WTC11 (cell line): ENCODE data around the gene DNAJC9. TPM values are rescaled to one million over a fixed set of nuclear protein-coding genes. Genes with fewer than 3 reads are reported as not detected.

Experiments
- ATAC-seq: fragments of 200-7000 bp; cut with Tn5 transposase; 2 replicates; pipeline ENCODE4 v1.10.0; 2021; ENCODE audit warnings: mild to moderate bottlenecking, moderate library complexity
- CTCF ChIA-PET: fragments of 300-600 bp; sonication (Branson Sonifier 250); formaldehyde crosslinking; loops from one replicate; lab custom pipeline; 2021; ENCODE audit warnings: antibody characterized with exemption; lab: Charles Lee
- POLR2A ChIA-PET: fragments of 350-600 bp; sonication (Branson Sonifier 250); formaldehyde crosslinking; loops from one replicate; lab custom pipeline; 2021; ENCODE audit warnings: antibody characterized with exemption; lab: Charles Lee
- DNase-seq: peaks from one replicate; pipeline ENCODE4 v3.0.0; 2021; ENCODE audit warnings: low spot score
- H3K27ac Mint-ChIP-seq: 2 replicates; pipeline ENCODE4 v1.8.0; 2021; ENCODE audit warnings: mixed read lengths
- H3K27me3 Mint-ChIP-seq: 2 replicates; pipeline ENCODE4 v1.8.0; 2021; ENCODE audit warnings: low read depth, mild to moderate bottlenecking, moderate library complexity, mixed read lengths
- H3K36me3 Mint-ChIP-seq: 2 replicates; pipeline ENCODE4 v1.8.0; 2021; ENCODE audit warnings: mixed read lengths
- H3K4me1 Mint-ChIP-seq: 2 replicates; pipeline ENCODE4 v1.8.0; 2022; ENCODE audit warnings: mixed read lengths
- H3K4me3 Mint-ChIP-seq: 2 replicates; pipeline ENCODE4 v1.8.0; 2021; ENCODE audit warnings: mild to moderate bottlenecking, moderate library complexity, mixed read lengths
- H3K9me3 Mint-ChIP-seq: 2 replicates; pipeline ENCODE4 v1.8.0; 2021; ENCODE audit warnings: mixed read lengths
- AFF4 ChIP-seq: sonication (generic); formaldehyde crosslinking; IDR thresholded peaks from 2 replicates; pipeline ENCODE4 v1.8.1; 2023; ENCODE audit warnings: mild to moderate bottlenecking, missing genetic modification reagents, borderline replicate concordance
- CTCF ChIP-seq: fragments of 200-600 bp; IDR thresholded peaks from 2 replicates; pipeline ENCODE4 v1.8.0; 2022; ENCODE audit warnings: antibody characterized with exemption
- ETV6 ChIP-seq: sonication (generic); formaldehyde crosslinking; IDR thresholded peaks from 2 replicates; pipeline ENCODE4 v1.8.1; 2022; ENCODE audit warnings: mild to moderate bottlenecking, missing genetic modification reagents
- KAT7 ChIP-seq: sonication (generic); formaldehyde crosslinking; IDR thresholded peaks from 2 replicates; pipeline ENCODE4 v1.8.1; 2023; ENCODE audit warnings: missing genetic modification reagents, mild to moderate bottlenecking, borderline replicate concordance
- NFATC4 ChIP-seq: fragments of 250-450 bp; sonication (Bioruptor Pico); IDR thresholded peaks from 2 replicates; pipeline ENCODE4 v1.9.0; 2021; ENCODE audit warnings: mild to moderate bottlenecking
- SMAD3 ChIP-seq: sonication (generic); formaldehyde crosslinking; IDR thresholded peaks from 2 replicates; pipeline ENCODE4 v1.8.0; 2022; ENCODE audit warnings: missing genetic modification reagents, mild to moderate bottlenecking, borderline replicate concordance
- TEAD1 ChIP-seq: sonication (generic); formaldehyde crosslinking; IDR thresholded peaks from 2 replicates; pipeline ENCODE4 v1.8.0; 2022; ENCODE audit warnings: mild to moderate bottlenecking, missing genetic modification reagents
- TP53 ChIP-seq: sonication (generic); formaldehyde crosslinking; IDR thresholded peaks from 2 replicates; pipeline ENCODE4 v1.8.1; 2023; ENCODE audit warnings: mild to moderate bottlenecking, missing genetic modification reagents
- ZNF281 ChIP-seq: sonication (generic); formaldehyde crosslinking; IDR thresholded peaks from 2 replicates; pipeline ENCODE4 v1.8.0; 2023; ENCODE audit warnings: mild to moderate bottlenecking, missing genetic modification reagents
- ZSCAN18 ChIP-seq: fragments of 250-450 bp; sonication (Bioruptor Pico); IDR thresholded peaks from 2 replicates; pipeline ENCODE4 v2.1.2; 2022; ENCODE audit warnings: mild to moderate bottlenecking, moderate library complexity
- total RNA-seq: library from RNA; stranded (reverse); gene quantifications from 3 replicates; pipeline ENCODE4 v1.2.3, GENCODE V29; 2021

Gene DNAJC9
- total RNA-seq, 1 experiment from 2014 or later, result 32.4 TPM

GRCh38 chr10:73264423-73264822 lies 17.4 kb upstream of the DNAJC9 start:
- DNase-seq, result no peak
- CTCF ChIA-PET, result interaction anchor here (0.6 to 2.2 kb wide), 10 partner anchors 9 to 156 kb away, joined by 4 to 12 read pairs (median 6); partner anchors contain the start of genes CFAP70, DNAJC9 and MRPS16
- TF ChIP-seq NFATC4 (CRISPR knock-in tag) (no peak), ZSCAN18 (CRISPR knock-in tag) (no peak)
- TF ChIP-seq, all 79 proteins: peak for 0
- H3K27me3 Mint-ChIP-seq, result peaks cover 2% of the 10 kb centered on the region; the same call in 1 of the 2 replicates
- POLR2A ChIA-PET, result no interaction called here
- no peak for ATAC-seq
- H3K4me1 Mint-ChIP-seq, result no peaks in the 10 kb centered on the region
- no peak overlapping the region for H3K4me3 Mint-ChIP-seq
- peaks cover 4% of the 10 kb centered on the region; the same call in 1 of the 2 replicates for H3K36me3 Mint-ChIP-seq
- H3K9me3 Mint-ChIP-seq, result peaks cover 15% of the 10 kb centered on the region
- no peak overlapping the region for H3K27ac Mint-ChIP-seq

GRCh38 chr10:73263693-73264347 lies 16.8 kb upstream of the DNAJC9 start:
- no peaks in the 10 kb centered on the region for H3K4me1 Mint-ChIP-seq
- DNase-seq, result no peak
- no peak for ATAC-seq
- peaks cover 10% of the 10 kb centered on the region for H3K36me3 Mint-ChIP-seq
- peaks cover 5% of the 10 kb centered on the region for H3K27me3 Mint-ChIP-seq
- ChIA-PET CTCF (interaction anchor here (0.6 to 2.2 kb wide), 10 partner anchors 9 to 157 kb away, joined by 4 to 12 read pairs (median 6); partner anchors contain the start of genes CFAP70, DNAJC9 and MRPS16), POLR2A (no interaction called here)
- no peak for TF ChIP-seq TEAD1 (CRISPR knock-in tag)
- 0 out of 2 replicates have a peak, but pooled peaks have one; percentile 24 for TF ChIP-seq CTCF
- no peak for TF ChIP-seq KAT7
- TF ChIP-seq SMAD3 (CRISPR knock-in tag), result no peak
- TF ChIP-seq ETV6 (CRISPR knock-in tag), result no peak
- no peak for TF ChIP-seq AFF4 (CRISPR knock-in tag)
- no peak for TF ChIP-seq ZNF281 (CRISPR knock-in tag)
- TF ChIP-seq TP53, result no peak
- peaks cover 21% of the 10 kb centered on the region for H3K9me3 Mint-ChIP-seq
- no peak overlapping the region for H3K27ac Mint-ChIP-seq
- H3K4me3 Mint-ChIP-seq, result no peak overlapping the region
